Omental fat pad (tissue), 4 donors: ENCODE measurements around the gene DDRGK1. TPM values are rescaled to one million over a fixed set of nuclear protein-coding genes. Genes with fewer than 3 reads are reported as not detected.
"Not testable (repeated sequence)": the region's sequence is repeated elsewhere in the genome, so short reads cannot be mapped to it uniquely, and the experiment has no call there.

Experiments used
- ATAC-seq: fragments of 150-250 bp; one replicate; pipeline ENCODE4 v1.9.1; 2016; ENCODE audit warnings: mild to moderate bottlenecking, moderate library complexity; ENCODE audit not compliant: low FRiP score
- DNase-seq: peaks from one replicate; pipeline ENCODE4 v3.0.0-alpha.2; 2019; ENCODE audit warnings: low spot score
- CTCF ChIP-seq, 3 donors: fragments of 450-650 bp; IDR thresholded peaks; one replicate each; pipeline ENCODE4 v1.5.1; 2016 to 2017; ENCODE audit warnings: antibody characterized with exemption in 3 of 3, mild to moderate bottlenecking in 3 of 3, moderate library complexity in 2 of 3
- total RNA-seq, 4 donors: library from RNA; depleted of rRNA; stranded (reverse); fragments of >200 nt; gene quantifications; one replicate each; pipeline ENCODE4 v1.1.0, GENCODE V29; 2016

Gene DDRGK1
- total RNA-seq, 4 donors from 2014 or later: 61.5 to 76.5 (median 68.2) TPM

- ATAC-seq (no peak), DNase-seq (no peak)
- TF ChIP-seq CTCF (IDR thresholded peaks at IDR 0.05): no peak
These were observed 42.3 kb downstream of the DDRGK1 start for GRCh38 chr20:3162080-3162611.

DNA sequence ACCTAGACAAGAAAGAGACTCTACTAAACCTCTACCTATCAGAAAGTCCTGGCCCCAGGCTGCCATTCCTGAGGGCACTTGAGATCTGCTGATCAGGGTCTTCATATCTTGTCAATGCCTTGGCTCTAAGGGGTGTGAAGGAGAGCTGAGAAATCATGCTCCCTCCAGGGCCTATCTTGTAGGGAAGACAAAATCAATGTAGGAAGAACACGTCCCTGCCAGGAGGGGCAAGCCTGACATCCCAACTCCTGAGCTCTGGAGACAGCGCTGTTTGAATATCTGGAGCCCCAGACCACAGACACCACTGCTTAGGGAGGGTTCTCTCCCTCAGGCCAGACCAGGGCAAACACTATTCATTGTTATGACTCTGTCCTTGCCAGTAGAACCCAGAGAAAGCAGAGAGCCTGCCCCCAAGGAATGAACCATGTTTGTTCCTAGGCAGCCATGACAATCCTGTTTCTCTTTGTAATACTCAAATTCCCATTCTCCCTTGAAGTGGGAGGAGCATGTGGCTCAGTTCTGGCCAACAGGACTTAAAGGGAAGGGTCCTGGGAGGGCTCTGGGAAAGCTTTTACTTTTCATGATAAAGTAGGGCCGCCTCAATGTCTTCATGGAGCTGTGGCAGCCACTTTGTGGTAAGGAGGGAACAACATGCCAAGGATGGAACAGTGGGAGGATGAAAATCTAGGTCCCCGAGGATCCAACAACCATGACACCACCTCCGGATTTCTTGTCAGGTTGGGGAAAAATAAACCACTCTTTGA is 43.0 kb downstream of the DDRGK1 start:
- DNase-seq (no peak), ATAC-seq (no peak)
- no peak for TF ChIP-seq CTCF (IDR thresholded peaks at IDR 0.05)

DNA sequence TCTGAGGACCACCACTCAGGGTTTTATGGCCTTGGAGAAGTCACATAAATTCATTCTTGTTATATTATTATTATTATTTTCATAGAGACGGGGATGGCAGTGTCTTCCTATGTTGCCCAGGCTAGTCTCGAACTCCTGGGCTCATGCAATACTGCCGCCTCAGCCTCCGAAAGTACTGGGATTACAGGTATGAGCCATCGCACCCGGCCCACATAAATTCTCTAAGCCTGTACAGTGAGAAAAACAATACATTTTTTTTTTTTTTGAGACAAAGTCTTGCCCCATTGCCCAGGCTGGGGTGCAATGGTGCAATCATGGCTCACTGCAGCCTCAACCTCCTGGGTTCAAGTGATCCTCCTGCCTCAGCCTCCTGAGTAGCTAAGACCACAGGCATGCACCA is 44.1 kb downstream of the DDRGK1 start:
- TF ChIP-seq CTCF (IDR thresholded peaks at IDR 0.05): no peak
- DNase-seq (no peak), ATAC-seq (no peak)

DNA sequence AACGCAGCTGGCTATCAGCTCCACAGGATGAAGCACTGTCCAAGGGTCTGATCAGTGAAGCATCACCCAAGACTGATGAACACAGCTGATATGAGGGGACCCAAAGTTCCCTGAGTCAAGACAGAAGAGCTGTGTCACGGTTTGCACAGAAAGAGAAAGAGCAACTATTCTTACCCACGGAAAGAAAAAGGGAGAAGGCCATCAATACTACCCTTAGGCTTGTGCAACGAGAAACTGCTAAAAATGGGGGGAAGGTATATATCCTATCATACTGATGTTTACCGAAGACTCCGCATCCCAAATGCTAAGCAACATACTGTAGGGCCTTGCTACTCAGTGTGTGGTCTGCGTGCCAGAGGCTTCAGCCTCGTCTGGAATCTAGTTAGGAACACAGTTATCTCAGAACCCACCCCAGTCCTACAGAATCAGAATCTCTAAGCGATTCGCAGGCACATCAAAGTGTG is 45.5 kb downstream of the DDRGK1 start:
- TF ChIP-seq CTCF (IDR thresholded peaks at IDR 0.05): no peak
- DNase-seq: no peak
- peak; percentile 7 for ATAC-seq

GRCh38 chr20:3157817-3158216 is 46.7 kb downstream of the DDRGK1 start:
- no peak for TF ChIP-seq CTCF (IDR thresholded peaks at IDR 0.05)
- DNase-seq: no peak
- no peak for ATAC-seq

DNA sequence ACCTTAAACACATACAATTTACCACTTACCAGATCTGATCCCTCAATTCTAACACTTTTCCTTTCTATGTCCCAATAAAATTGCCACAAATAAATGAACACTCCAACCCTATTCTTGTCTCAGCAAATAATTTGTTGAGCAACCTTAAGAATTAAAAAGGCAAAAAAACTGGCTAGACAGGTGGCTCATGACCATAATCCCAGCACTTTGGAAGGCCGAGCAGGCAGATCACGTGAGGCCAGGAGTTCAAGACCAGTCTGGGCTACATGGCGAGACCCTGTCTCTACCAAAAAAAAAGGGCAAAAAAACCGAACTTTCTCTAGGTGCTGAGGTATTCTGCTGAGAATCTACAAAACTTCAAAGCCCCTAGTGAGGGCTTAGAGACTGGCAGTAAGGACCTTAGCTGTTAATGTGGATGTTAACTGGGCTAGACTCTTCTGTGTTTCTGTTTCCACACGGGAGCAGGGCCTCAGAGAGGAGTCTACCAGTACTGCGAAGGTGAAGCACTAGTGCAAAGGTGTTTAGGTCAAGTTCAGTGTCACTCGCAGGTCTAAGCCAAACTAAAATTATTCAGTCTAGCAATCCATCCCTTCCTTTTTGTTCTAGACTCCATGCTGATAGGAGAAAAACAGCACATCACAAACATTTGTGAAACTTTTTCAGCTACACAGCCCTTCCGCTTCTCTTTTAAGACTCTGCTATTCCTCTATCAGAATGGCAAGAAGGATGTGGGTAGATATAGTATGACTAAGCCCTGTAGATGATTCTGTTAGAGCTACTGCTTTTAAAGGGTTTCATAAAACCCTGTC is 47.5 kb downstream of the DDRGK1 start:
- ATAC-seq (no peak), DNase-seq (no peak)
- TF ChIP-seq CTCF (IDR thresholded peaks at IDR 0.05): no peak

DNA sequence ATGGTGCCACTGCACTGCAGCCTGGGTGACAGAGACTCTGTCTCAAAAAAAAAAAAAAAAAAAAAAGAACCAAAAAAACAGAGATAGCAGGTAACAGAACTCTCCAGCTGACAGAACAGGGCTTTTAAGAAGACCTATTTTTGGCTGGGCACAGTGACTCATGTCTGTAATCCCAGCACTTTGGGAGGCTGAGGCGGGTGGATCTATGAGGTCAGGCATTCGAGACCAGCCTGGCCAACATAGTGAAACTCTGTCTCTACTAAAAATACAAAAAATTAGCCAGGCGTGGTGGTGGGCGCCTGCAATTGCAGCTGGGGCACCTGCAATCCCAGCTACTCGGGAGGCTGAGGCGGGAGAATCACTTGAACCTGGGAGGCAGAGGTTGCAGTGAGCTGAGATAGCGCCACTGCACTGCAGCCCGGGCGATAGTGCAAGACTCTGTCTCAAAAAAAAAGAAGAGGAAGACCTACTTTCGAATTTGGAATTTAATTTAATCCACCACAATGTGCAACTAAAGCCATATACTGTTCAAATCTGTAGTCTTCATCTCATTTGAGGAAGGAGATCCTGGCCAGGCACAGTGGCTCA is 52.3 kb downstream of the DDRGK1 start:
- ATAC-seq, DNase-seq: not testable (repeated sequence)
